OCI-LY7 (cell line): ENCODE data around the gene PCLAF. TPM values are rescaled to one million over a fixed set of nuclear protein-coding genes. Genes with fewer than 3 reads are reported as not detected.
"Not testable (repeated sequence)": the region's sequence is repeated elsewhere in the genome, so short reads cannot be mapped to it uniquely, and the experiment has no call there.

ENCODE experiments used
- BruUV-seq: library from RNA; stranded (reverse); fragments of 400-500 nt; replicated peaks from 2 replicates; lab custom pipeline; 2021; lab: Mats Ljungman, UMichigan
- CTCF ChIA-PET: fragments of 300-600 bp; sonication (Branson Sonifier 250); formaldehyde crosslinking; loops from one replicate; lab custom pipeline; 2022; ENCODE audit warnings: antibody characterized with exemption; ENCODE audit not compliant: unreplicated experiment; lab: Charles Lee
- POLR2A ChIA-PET: fragments of 300-600 bp; sonication (Branson Sonifier 250); formaldehyde crosslinking; loops from one replicate; lab custom pipeline; 2022; ENCODE audit warnings: antibody characterized with exemption; lab: Charles Lee
- DNase-seq: peaks from one replicate; pipeline ENCODE4 v3.0.0-alpha.2; 2015; ENCODE audit warnings: low spot score
- H2AFZ ChIP-seq: fragments of 200-600 bp; sonication (generic), shearing (Covaris generic); 2 replicates; pipeline ENCODE4 v1.6.1; 2014; ENCODE audit warnings: mild to moderate bottlenecking, antibody characterized with exemption, low read length, moderate library complexity
- H3K27ac ChIP-seq: fragments of 200-600 bp; sonication (generic); 2 replicates; pipeline ENCODE4 v1.5.1; 2014; ENCODE audit warnings: mixed run types, low read depth, mild to moderate bottlenecking, moderate library complexity, low read length, inconsistent platforms; ENCODE audit not compliant: poor library complexity, severe bottlenecking
- H3K36me3 ChIP-seq: fragments of 200-600 bp; sonication (generic); 2 replicates; pipeline ENCODE4 v1.6.1; 2014; ENCODE audit warnings: mild to moderate bottlenecking, antibody characterized with exemption, low read length, moderate library complexity, mixed read lengths; ENCODE audit not compliant: insufficient read depth
- H3K4me1 ChIP-seq: fragments of 200-600 bp; sonication (generic); 2 replicates; pipeline ENCODE4 v1.5.1; 2014; ENCODE audit warnings: mild to moderate bottlenecking, low read length; ENCODE audit not compliant: insufficient read depth, poor library complexity, severe bottlenecking
- H3K4me2 ChIP-seq: fragments of 200-600 bp; sonication (generic); 2 replicates; pipeline ENCODE4 v1.6.1; 2014; ENCODE audit warnings: mild to moderate bottlenecking, low read length
- H3K4me3 ChIP-seq: fragments of 200-600 bp; sonication (generic); 2 replicates; pipeline ENCODE4 v1.5.1; 2014; ENCODE audit warnings: mild to moderate bottlenecking, low read depth, low read length; ENCODE audit not compliant: poor library complexity, severe bottlenecking
- H3K79me2 ChIP-seq: fragments of 200-600 bp; sonication (generic); 2 replicates; pipeline ENCODE4 v1.6.1; 2016; ENCODE audit warnings: low read depth, mild to moderate bottlenecking, low read length, moderate library complexity, mixed read lengths; ENCODE audit not compliant: insufficient read depth
- H3K9me2 ChIP-seq: fragments of 200-600 bp; sonication (generic); 2 replicates; pipeline ENCODE4 v1.6.1; 2016; ENCODE audit warnings: mild to moderate bottlenecking, low read length, mixed read lengths; ENCODE audit not compliant: insufficient read depth
- H3K9me3 ChIP-seq: fragments of 200-600 bp; sonication (generic); 2 replicates; pipeline ENCODE4 v1.6.1; 2014; ENCODE audit warnings: mild to moderate bottlenecking, mixed run types, low read length, mixed read lengths
- H4K20me1 ChIP-seq: fragments of 200-600 bp; sonication (generic); 2 replicates; pipeline ENCODE4 v1.6.1; 2014; ENCODE audit warnings: mild to moderate bottlenecking, antibody characterized with exemption, low read length, moderate library complexity, mixed read lengths; ENCODE audit not compliant: insufficient read depth
- EZH2phosphoT487 ChIP-seq: fragments of 200-600 bp; sonication (generic); IDR thresholded peaks from 2 replicates; pipeline ENCODE4 v1.6.1; 2018; ENCODE audit warnings: low read depth, borderline replicate concordance, mild to moderate bottlenecking, mixed run types, antibody characterized with exemption, low read length, moderate library complexity, mixed read lengths
- intact Hi-C: fragments of 100-400 bp; cut with micrococcal nuclease; formaldehyde crosslinking; loops from one replicate; pipeline ENCODE4 v1.10.0; 2022; ENCODE audit not compliant: unreplicated experiment
- total RNA-seq, 2 experiments: library from RNA; depleted of rRNA in 1 of 2; stranded (reverse); fragments of >200 nt in 1 of 2; shearing (Covaris generic) in 1 of 2; gene quantifications; 2 replicates each; pipeline ENCODE4 v1.2.3, GENCODE V29; 2014 to 2022
- TF ChIP-seq, protein P1 (sequence below): fragments of 200-600 bp; sonication (generic); conservative IDR thresholded peaks from 2 replicates; pipeline ENCODE4 v1.5.1; 2014; ENCODE audit warnings: mild to moderate bottlenecking, antibody characterized with exemption, low read length, moderate library complexity, mixed read lengths

PCLAF gene
- total RNA-seq, 2 experiments from 2014 or later: 49.3 to 100 TPM

GRCh38 chr15:64383760-64384159 lies 2.5 kb upstream of the PCLAF start:
- H2AFZ ChIP-seq: no peak overlapping the region
- H3K36me3 ChIP-seq: peaks cover 17% of the 10 kb centered on the region
- intact Hi-C loops: loop anchor here (5.0 kb wide), 1 partner anchor 291 kb away; the partner anchor contains the start of gene CIAO2A
- H3K9me2 ChIP-seq: no peaks in the 10 kb centered on the region
- no peak for TF ChIP-seq EZH2phosphoT487
- TF ChIP-seq, protein P1, sequence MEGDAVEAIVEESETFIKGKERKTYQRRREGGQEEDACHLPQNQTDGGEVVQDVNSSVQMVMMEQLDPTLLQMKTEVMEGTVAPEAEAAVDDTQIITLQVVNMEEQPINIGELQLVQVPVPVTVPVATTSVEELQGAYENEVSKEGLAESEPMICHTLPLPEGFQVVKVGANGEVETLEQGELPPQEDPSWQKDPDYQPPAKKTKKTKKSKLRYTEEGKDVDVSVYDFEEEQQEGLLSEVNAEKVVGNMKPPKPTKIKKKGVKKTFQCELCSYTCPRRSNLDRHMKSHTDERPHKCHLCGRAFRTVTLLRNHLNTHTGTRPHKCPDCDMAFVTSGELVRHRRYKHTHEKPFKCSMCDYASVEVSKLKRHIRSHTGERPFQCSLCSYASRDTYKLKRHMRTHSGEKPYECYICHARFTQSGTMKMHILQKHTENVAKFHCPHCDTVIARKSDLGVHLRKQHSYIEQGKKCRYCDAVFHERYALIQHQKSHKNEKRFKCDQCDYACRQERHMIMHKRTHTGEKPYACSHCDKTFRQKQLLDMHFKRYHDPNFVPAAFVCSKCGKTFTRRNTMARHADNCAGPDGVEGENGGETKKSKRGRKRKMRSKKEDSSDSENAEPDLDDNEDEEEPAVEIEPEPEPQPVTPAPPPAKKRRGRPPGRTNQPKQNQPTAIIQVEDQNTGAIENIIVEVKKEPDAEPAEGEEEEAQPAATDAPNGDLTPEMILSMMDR: no peak
- H3K4me2 ChIP-seq: no peak overlapping the region
- no TSS peak for BruUV-seq
- no peak overlapping the region for H3K4me3 ChIP-seq
- peaks cover 34% of the 10 kb centered on the region for H3K79me2 ChIP-seq
- no peak overlapping the region for H3K27ac ChIP-seq
- H3K4me1 ChIP-seq: peaks cover 34% of the 10 kb centered on the region
- ChIA-PET POLR2A (no interaction called here), CTCF (no interaction called here)
- H3K9me3 ChIP-seq: no peaks in the 10 kb centered on the region
- H4K20me1 ChIP-seq: peaks cover 5% of the 10 kb centered on the region
- no peak for DNase-seq

DNA sequence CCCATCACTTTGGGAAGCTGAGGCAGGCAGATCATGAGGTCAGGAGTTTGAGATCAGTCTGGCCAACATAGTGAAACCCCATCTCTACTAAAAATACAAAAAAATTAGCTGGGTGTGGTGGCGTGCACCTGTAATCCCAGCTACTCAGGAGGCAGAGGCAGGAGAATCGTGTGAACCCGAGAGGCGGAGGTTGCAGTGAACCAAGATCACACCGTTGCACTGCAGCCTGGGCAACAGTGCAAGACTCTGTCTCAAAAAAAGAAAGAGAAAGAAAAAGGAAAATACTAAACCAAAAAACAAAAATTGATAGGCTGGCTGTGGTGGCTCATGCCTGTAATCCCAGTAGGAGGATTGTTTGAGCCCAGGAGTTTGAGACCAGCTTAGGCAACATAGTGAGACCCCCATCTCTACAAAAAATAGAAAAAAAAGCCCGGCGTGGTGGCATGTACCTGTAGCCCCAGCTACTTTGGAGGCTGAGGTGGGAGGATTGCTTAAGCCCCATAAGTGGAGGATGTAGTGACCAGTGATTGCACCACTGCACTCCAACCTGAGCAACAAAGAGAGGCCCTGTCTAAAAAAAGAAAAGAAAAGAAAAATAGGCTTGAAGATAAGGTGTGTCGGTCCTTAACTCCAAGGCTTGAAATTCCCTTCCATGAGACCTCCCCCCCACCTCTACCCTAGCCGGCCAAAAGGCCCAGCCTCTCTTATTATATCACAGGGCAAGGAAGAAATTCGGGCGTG lies 941 bp downstream of the PCLAF start:
- H4K20me1 ChIP-seq, BruUV-seq, H3K9me3 ChIP-seq, CTCF ChIA-PET, H3K9me2 ChIP-seq: not testable (repeated sequence)
- DNase-seq: peak; percentile 19
- Histone ChIP-seq H3K4me3 (peak overlapping the region; percentile 94), H3K4me1 (peaks cover 21% of the 10 kb centered on the region), H3K4me2 (peak overlapping the region; percentile 90), H3K36me3 (peaks cover 49% of the 10 kb centered on the region), H2AFZ (peak overlapping the region; percentile 91; the same call in 1 of the 2 replicates), H3K27ac (peak overlapping the region; percentile 52), H3K79me2 (peaks cover 43% of the 10 kb centered on the region)
- POLR2A ChIA-PET: interaction anchor here (0.6 kb wide), 1 partner anchor 121 kb away, joined by 4 read pairs; no protein-coding TSS in a partner anchor
- intact Hi-C loops: loop anchor here (5.0 kb wide), 1 partner anchor 288 kb away; the partner anchor contains the start of gene CIAO2A

- POLR2A ChIA-PET: interaction anchor here (0.6 kb wide), 2 partner anchors 10 to 120 kb away, joined by 4 read pairs; no protein-coding TSS in a partner anchor
- Histone ChIP-seq H3K27ac (no peak overlapping the region), H3K4me2 (peak overlapping the region; percentile 90), H3K36me3 (peaks cover 58% of the 10 kb centered on the region), H3K79me2 (peaks cover 43% of the 10 kb centered on the region), H3K9me3 (no peaks in the 10 kb centered on the region), H4K20me1 (peaks cover 5% of the 10 kb centered on the region), H3K4me3 (peak overlapping the region; percentile 94), H3K9me2 (no peaks in the 10 kb centered on the region), H2AFZ (no peak overlapping the region), H3K4me1 (peaks cover 21% of the 10 kb centered on the region)
- BruUV-seq: no TSS peak
- DNase-seq: no peak
- intact Hi-C loops: no loop called here
- TF ChIP-seq, protein P1: no peak
- TF ChIP-seq EZH2phosphoT487: no peak
- CTCF ChIA-PET: no interaction called here
Observed at GRCh38 chr15:64379216-64379960, 1.9 kb downstream of the PCLAF start.
